Astrocyte of the spinal cord (primary cell): ENCODE results near the gene SLC7A5.

Experiments used
- DNase-seq: peaks from one replicate; pipeline ENCODE4 v3.0.0; 2011; ENCODE audit warnings: low read depth, low spot score
- H3K4me3 ChIP-seq: 2 replicates; pipeline ENCODE4 v1.5.1; 2011; ENCODE audit warnings: low read depth, mild to moderate bottlenecking, low read length, moderate library complexity
- CTCF ChIP-seq: IDR thresholded peaks from 2 replicates; pipeline ENCODE4 v1.5.1; 2012; ENCODE audit warnings: low read depth, mild to moderate bottlenecking, low read length, inconsistent platforms
- in situ Hi-C: cut with HindIII; loops from 2 replicates; pipeline ENCODE4 v1.10.0; 2017; ENCODE audit warnings: low sequenced_read_pairs

SLC7A5 gene

GRCh38 chr16:87823181-87823929 lies 46.0 kb downstream of the SLC7A5 start:
- in situ Hi-C loops: no loop called here
- H3K4me3 ChIP-seq: no peak overlapping the region
- no peak for TF ChIP-seq CTCF
- no peak for DNase-seq

GRCh38 chr16:87822108-87822970 lies 47.0 kb downstream of the SLC7A5 start:
- TF ChIP-seq CTCF: no peak
- no peak overlapping the region for H3K4me3 ChIP-seq
- DNase-seq: no peak
- in situ Hi-C loops: no loop called here

- in situ Hi-C loops: no loop called here
These were observed 47.8 kb downstream of the SLC7A5 start for GRCh38 chr16:87821376-87822107.

GRCh38 chr16:87819983-87820382 lies 49.3 kb downstream of the SLC7A5 start:
- in situ Hi-C loops: no loop called here
- no peak for DNase-seq
- TF ChIP-seq CTCF: no peak
- no peak overlapping the region for H3K4me3 ChIP-seq

More at GRCh38 chr16:87821376-87822107, 47.8 kb downstream of the SLC7A5 start:
- no peak for TF ChIP-seq CTCF
- DNase-seq: no peak
- no peak overlapping the region for H3K4me3 ChIP-seq

- no peak for TF ChIP-seq CTCF
- DNase-seq: no peak
- no peak overlapping the region for H3K4me3 ChIP-seq
- in situ Hi-C loops: no loop called here
These were observed 50.0 kb downstream of the SLC7A5 start for GRCh38 chr16:87819282-87819681.

- TF ChIP-seq CTCF: no peak
- no peak for DNase-seq
- in situ Hi-C loops: no loop called here
- H3K4me3 ChIP-seq: no peak overlapping the region
These were observed 50.7 kb downstream of the SLC7A5 start for GRCh38 chr16:87818533-87819161.
